HG02981 (cell line): ENCODE data around the gene FOXE3.

ENCODE experiments used
- ATAC-seq: cut with Tn5 transposase; IDR thresholded peaks from one replicate; pipeline ENCODE4 v1.9.1; 2021; ENCODE audit warnings: mild to moderate bottlenecking, moderate library complexity; ENCODE audit not compliant: unreplicated experiment

FOXE3 gene

GRCh38 chr1:47415728-47416318 is at the start of gene FOXE3:
FOXE3 (plus strand) TSS chr1:47416285; CDS start chr1:47416316, 31 bp downstream.
- no peak for ATAC-seq

- ATAC-seq: no peak
Measured at GRCh38 chr1:47367651-47368050, 48.4 kb upstream of the FOXE3 start.

- no peak for ATAC-seq
Measured at GRCh38 chr1:47371016-47371517, 45.0 kb upstream of the FOXE3 start.

GRCh38 chr1:47374501-47374900 is 41.6 kb upstream of the FOXE3 start:
- ATAC-seq: no peak

GRCh38 chr1:47378147-47378546 is 37.9 kb upstream of the FOXE3 start:
- no peak for ATAC-seq

GRCh38 chr1:47380699-47381098 is 35.4 kb upstream of the FOXE3 start:
- ATAC-seq: no peak

- ATAC-seq: no peak
Measured at GRCh38 chr1:47382399-47382983, 33.6 kb upstream of the FOXE3 start.

GRCh38 chr1:47384083-47384482 is 32.0 kb upstream of the FOXE3 start:
- no peak for ATAC-seq

GRCh38 chr1:47385020-47385419 is 31.1 kb upstream of the FOXE3 start:
- ATAC-seq: no peak

- ATAC-seq: no peak
Measured at GRCh38 chr1:47386268-47386667, 29.8 kb upstream of the FOXE3 start.

GRCh38 chr1:47388030-47388890 is 27.8 kb upstream of the FOXE3 start:
- no peak for ATAC-seq

- ATAC-seq: peak; percentile 86
Measured at GRCh38 chr1:47388891-47389238, 27.2 kb upstream of the FOXE3 start.

- ATAC-seq: no peak
Measured at GRCh38 chr1:47389731-47390130, 26.4 kb upstream of the FOXE3 start.

GRCh38 chr1:47390843-47391242 is 25.2 kb upstream of the FOXE3 start:
- no peak for ATAC-seq

GRCh38 chr1:47393141-47393540 is 22.9 kb upstream of the FOXE3 start:
- no peak for ATAC-seq

- no peak for ATAC-seq
Measured at GRCh38 chr1:47395433-47395832, 20.7 kb upstream of the FOXE3 start.

- ATAC-seq: no peak
Measured at GRCh38 chr1:47396671-47397196, 19.4 kb upstream of the FOXE3 start.

GRCh38 chr1:47399138-47399845 is 16.8 kb upstream of the FOXE3 start:
- no peak for ATAC-seq

GRCh38 chr1:47399846-47400155 is 16.3 kb upstream of the FOXE3 start:
- ATAC-seq: no peak

GRCh38 chr1:47401761-47402160 is 14.3 kb upstream of the FOXE3 start:
- ATAC-seq: no peak

GRCh38 chr1:47402591-47402990 is 13.5 kb upstream of the FOXE3 start:
- ATAC-seq: no peak
